Measurements from ENCODE around the gene GSTM5. TPM values are rescaled to one million over a fixed set of nuclear protein-coding genes. Genes with fewer than 3 reads are reported as not detected.

Gene GSTM5
- total and polyA plus RNA-seq, 2 of the 8 experiments (the other 6 are each of a cell fraction or from before 2014, with no cell fraction given), result 0.24 to 0.89 TPM

GRCh38 chr1:109732390-109732881 lies 20.4 kb downstream of the GSTM5 start:
- Histone ChIP-seq H3K18ac (ENCODE audit: extremely low read depth, low read length) (no peak overlapping the region), H3K36me3 (ENCODE audit: control insufficient read depth in 2 of 4, insufficient read depth in 4 of 4, low read length in 3 of 4) (no peaks in the 10 kb centered on the region), H4K91ac (replicated peaks; ENCODE audit: insufficient read length, low read length) (no peak overlapping the region), H2BK15ac (ENCODE audit: low read length) (no peak overlapping the region), H3K56ac (replicated peaks; ENCODE audit: insufficient read length, low read depth, low read length) (no peak overlapping the region), H3K9ac (replicated peaks in 1 of 4; ENCODE audit: extremely low read depth in 1 of 4, low read depth in 3 of 4, low read length in 3 of 4) (no peak overlapping the region), H2AFZ (ENCODE audit: low read length) (no peak overlapping the region), H2BK20ac (ENCODE audit: low read length) (no peak overlapping the region), H3K79me1 (ENCODE audit: low read depth, low read length) (no peaks in the 10 kb centered on the region), H4K5ac (ENCODE audit: insufficient read length, low read depth, low read length) (no peak overlapping the region), H2BK12ac (ENCODE audit: low read depth, low read length) (no peak overlapping the region), H3K23ac (ENCODE audit: insufficient read length) (no peak overlapping the region), H3K27ac (ENCODE audit: low read depth, low read length) (no peak overlapping the region), H3K4me1 (replicated peaks in 1 of 4; ENCODE audit: control insufficient read depth in 3 of 4, insufficient read depth in 4 of 4, low read length in 3 of 4) (no peaks in the 10 kb centered on the region), H3K27me3 (replicated peaks in 1 of 4; ENCODE audit: control insufficient read depth in 3 of 4, extremely low read depth in 1 of 4, insufficient read depth in 3 of 4, low read length in 3 of 4) (peaks cover 0 to 2% (median 0%) of the 10 kb centered on the region in 4 experiments; a peak in 1 of 7 replicates), H2BK5ac (ENCODE audit: low read depth, low read length) (no peak overlapping the region), H3K4ac (replicated peaks; ENCODE audit: insufficient read length, low read depth, low read length) (no peak overlapping the region), H2AK5ac (ENCODE audit: low read depth, low read length) (no peak overlapping the region), H3K14ac (ENCODE audit: insufficient read length) (no peak overlapping the region), H3K79me2 (ENCODE audit: control insufficient read depth in 1 of 2, insufficient read depth in 2 of 2, low read length in 2 of 2) (no peaks in the 10 kb centered on the region), H3K9me3 (ENCODE audit: insufficient read depth in 2 of 2, low read depth in 1 of 2, low read length in 1 of 2) (no peaks in the 10 kb centered on the region), H4K20me1 (replicated peaks in 1 of 2; ENCODE audit: control insufficient read depth in 1 of 2, insufficient read depth in 2 of 2, low read length in 2 of 2) (no peaks in the 10 kb centered on the region), H3K23me2 (ENCODE audit: low read depth, low read length) (no peaks in the 10 kb centered on the region), H3K4me2 (ENCODE audit: insufficient read depth in 1 of 2, low read depth in 2 of 2, low read length in 2 of 2) (no peak overlapping the region), H3K4me3 (ENCODE audit: extremely low read depth in 1 of 4, insufficient read depth in 2 of 4, low read depth in 3 of 4, low read length in 4 of 4) (no peak overlapping the region), H4K8ac (ENCODE audit: extremely low read depth, insufficient read depth, low read length) (no peak overlapping the region), H2BK120ac (replicated peaks; ENCODE audit: low read depth, low read length) (no peak overlapping the region)
- DNase-seq (ENCODE audit: low read depth in 1 of 2, low spot score in 2 of 2) (no peak), FAIRE-seq (no peak)
- ChIA-PET CTCF (ENCODE audit: partially characterized antibody) (interaction anchor here (2.6 kb wide), 1 partner anchor 92 kb away, joined by 7 read pairs; no protein-coding TSS in a partner anchor), POLR2A (ENCODE audit: partially characterized antibody) (no interaction called here)
- WGBS, 2 experiments (ENCODE audit: extremely low coverage in 1 of 2, insufficient coverage in 1 of 2, insufficient read length in 1 of 2, insufficient replicate concordance in 2 of 2, low coverage in 1 of 2, low lambda C conversion rate in 2 of 2, missing lambda C conversion rate in 1 of 2), result 83% methylated on average over 3 of the region's 3 CpGs; no CpG with 5 or more reads in 1 of the 2 experiments
- TF ChIP-seq RXRA (IDR thresholded peaks at IDR 0.05; ENCODE audit: insufficient read depth, low read depth, low read length) (no peak), POLR2AphosphoS5 (IDR thresholded peaks at IDR 0.05; ENCODE audit: low read depth, low read length) (no peak), USF2 (IDR thresholded peaks at IDR 0.05; ENCODE audit: low read length) (no peak), CBX8 (IDR thresholded peaks at IDR 0.05; ENCODE audit: borderline replicate concordance, low read depth, low read length) (no peak), BRCA1 (IDR thresholded peaks at IDR 0.05; ENCODE audit: low read depth, low read length) (no peak), JUN (IDR thresholded peaks at IDR 0.05; ENCODE audit: low read depth, low read length) (no peak), PHF8 (conservative IDR thresholded peaks at IDR 0.05; ENCODE audit: low read depth, low read length) (no peak), MAFK (IDR thresholded peaks at IDR 0.05; ENCODE audit: low read depth, low read length) (no peak)

Data from H1 (cell line).